ENCODE data around the gene AP3D1.

DNA sequence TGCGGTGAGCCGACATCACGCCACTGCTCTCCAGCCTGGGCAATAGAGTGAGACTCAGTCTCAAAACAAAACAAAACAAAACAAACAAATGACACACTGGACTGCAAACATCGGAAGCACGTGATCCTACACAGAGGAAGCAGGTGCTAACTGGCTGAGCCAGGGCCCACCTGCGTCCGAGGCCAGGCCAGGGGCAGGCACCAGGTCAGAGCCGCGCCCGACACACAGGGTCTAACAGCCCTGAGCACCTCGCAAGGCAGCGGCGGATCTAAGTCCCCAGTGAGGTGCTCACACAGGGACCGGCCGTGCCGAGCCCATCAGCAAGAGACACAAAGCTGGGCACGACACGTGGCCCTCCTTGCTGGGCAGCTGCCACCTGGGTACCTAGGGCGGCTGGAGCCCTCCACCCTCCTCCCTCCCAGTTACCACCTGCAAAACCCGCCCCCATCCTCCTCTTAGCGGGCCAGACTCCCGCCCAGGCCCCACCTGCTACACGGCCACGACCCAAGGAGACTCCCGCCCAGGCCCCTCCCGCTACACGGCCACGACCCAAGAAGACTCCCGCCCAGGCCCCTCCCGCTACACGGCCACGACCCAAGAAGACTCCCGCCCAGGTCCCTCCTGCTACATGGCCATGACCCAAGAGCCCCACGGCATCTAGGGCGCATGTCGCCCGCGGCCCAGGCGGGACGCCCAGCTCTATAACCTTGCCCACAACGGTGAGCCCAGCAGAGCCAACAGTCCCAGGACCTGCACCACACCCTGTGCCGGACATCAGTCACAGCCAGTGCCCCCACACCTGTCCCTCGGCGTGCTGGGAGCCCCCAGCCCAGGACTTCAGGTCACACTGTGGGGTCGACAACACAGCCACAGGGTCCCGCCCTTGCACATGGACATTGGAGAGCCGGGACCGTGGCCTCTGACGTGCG lies 15.6 kb downstream of the AP3D1 start:
- TF ChIP-seq FOXM1 (IDR thresholded peaks at IDR 0.05; ENCODE audit: low read depth) = no peak
- no peak for TF ChIP-seq FOXM1 (CRISPR knock-in tag; IDR thresholded peaks at IDR 0.05; ENCODE audit: low read depth)
- no peak for TF ChIP-seq GABPA (tag; conservative IDR thresholded peaks at IDR 0.05; ENCODE audit: low read depth)
- no peak for TF ChIP-seq CTCF (IDR thresholded peaks at IDR 0.05 in 2 of 3, conservative IDR thresholded peaks at IDR 0.05 in 1 of 3; ENCODE audit: insufficient read depth in 2 of 3, low read depth in 1 of 3, low read length in 3 of 3)
- TF ChIP-seq POLR2A (conservative IDR thresholded peaks at IDR 0.05) = no peak
- no peak for TF ChIP-seq ZNF143 (CRISPR knock-in tag; IDR thresholded peaks at IDR 0.05)
- TF ChIP-seq YY1 (IDR thresholded peaks at IDR 0.05; ENCODE audit: borderline replicate concordance in 1 of 3, control insufficient read depth in 1 of 3, extremely low read depth in 1 of 3, insufficient read depth in 3 of 3, insufficient read length in 1 of 3, insufficient replicate concordance in 2 of 3, low read depth in 1 of 3, low read length in 2 of 3) = no peak
- no peak for TF ChIP-seq BRCA1 (IDR thresholded peaks at IDR 0.05)
- TF ChIP-seq BRCA1 (CRISPR knock-in tag; IDR thresholded peaks at IDR 0.05) = no peak
- TF ChIP-seq ZNF23 (CRISPR knock-in tag; IDR thresholded peaks at IDR 0.05) = no peak
- TF ChIP-seq RAD21 (CRISPR knock-in tag; conservative IDR thresholded peaks at IDR 0.05 in 1 of 2, IDR thresholded peaks at IDR 0.05 in 1 of 2) = no peak
- no peak for TF ChIP-seq MXI1 (IDR thresholded peaks at IDR 0.05; ENCODE audit: low read depth, low read length)
- no peak for TF ChIP-seq HCFC1 (IDR thresholded peaks at IDR 0.05; ENCODE audit: low read depth, low read length)
- no peak for TF ChIP-seq CREB1 (IDR thresholded peaks at IDR 0.05)
- no peak for TF ChIP-seq CREB1 (CRISPR knock-in tag; IDR thresholded peaks at IDR 0.05)
- TF ChIP-seq NR2C2 (CRISPR knock-in tag; IDR thresholded peaks at IDR 0.05) = no peak
- no peak for TF ChIP-seq NR2C2 (tag; IDR thresholded peaks at IDR 0.05)
- no peak for TF ChIP-seq HMG20A (CRISPR knock-in tag; conservative IDR thresholded peaks at IDR 0.05)
